CD4-positive, alpha-beta T cell treated with Interleukin-1 beta for 1 hour (primary cell): ENCODE data around the gene REN.

Experiments used
- DNase-seq, 2 donors: peaks; one replicate each; pipeline ENCODE4 v3.0.0-alpha.2; 2020 to 2022

REN gene

DNA sequence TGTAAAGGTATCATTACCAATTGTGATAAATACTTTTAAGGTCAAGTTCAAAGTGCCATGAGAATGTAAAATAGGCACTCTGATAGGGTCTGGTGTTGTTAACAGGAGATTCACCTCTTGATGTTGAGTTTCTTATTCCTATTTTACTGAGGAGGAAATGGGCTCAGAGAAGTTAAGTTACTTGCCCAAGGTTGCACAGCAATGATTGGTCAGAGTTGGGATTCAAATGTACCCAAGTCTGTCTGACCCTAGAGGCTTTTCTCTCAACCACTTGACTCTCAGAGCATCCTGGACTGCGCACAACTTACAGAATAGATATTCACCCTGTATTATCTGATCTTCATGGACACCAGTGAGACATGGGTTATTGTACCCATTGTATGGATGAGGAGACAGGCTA, 59.3 kb downstream of the REN start:
- no peak for DNase-seq

GRCh38 chr1:204105131-204105515, 61.0 kb downstream of the REN start:
- DNase-seq = no peak
